Activated CD4-positive, alpha-beta T cell treated with anti-CD3 and anti-CD28 coated beads, Interleukin-2, amount 50 U/mL, for 4 hours (primary cell): ENCODE data around the gene NKTR.
"Not testable (repeated sequence)": the region's sequence is repeated elsewhere in the genome, so short reads cannot be mapped to it uniquely, and the experiment has no call there.

ENCODE experiments used
- DNase-seq, 2 experiments: peaks; one replicate each; pipeline ENCODE4 v3.0.0-alpha.2; 2020

Gene NKTR

DNA sequence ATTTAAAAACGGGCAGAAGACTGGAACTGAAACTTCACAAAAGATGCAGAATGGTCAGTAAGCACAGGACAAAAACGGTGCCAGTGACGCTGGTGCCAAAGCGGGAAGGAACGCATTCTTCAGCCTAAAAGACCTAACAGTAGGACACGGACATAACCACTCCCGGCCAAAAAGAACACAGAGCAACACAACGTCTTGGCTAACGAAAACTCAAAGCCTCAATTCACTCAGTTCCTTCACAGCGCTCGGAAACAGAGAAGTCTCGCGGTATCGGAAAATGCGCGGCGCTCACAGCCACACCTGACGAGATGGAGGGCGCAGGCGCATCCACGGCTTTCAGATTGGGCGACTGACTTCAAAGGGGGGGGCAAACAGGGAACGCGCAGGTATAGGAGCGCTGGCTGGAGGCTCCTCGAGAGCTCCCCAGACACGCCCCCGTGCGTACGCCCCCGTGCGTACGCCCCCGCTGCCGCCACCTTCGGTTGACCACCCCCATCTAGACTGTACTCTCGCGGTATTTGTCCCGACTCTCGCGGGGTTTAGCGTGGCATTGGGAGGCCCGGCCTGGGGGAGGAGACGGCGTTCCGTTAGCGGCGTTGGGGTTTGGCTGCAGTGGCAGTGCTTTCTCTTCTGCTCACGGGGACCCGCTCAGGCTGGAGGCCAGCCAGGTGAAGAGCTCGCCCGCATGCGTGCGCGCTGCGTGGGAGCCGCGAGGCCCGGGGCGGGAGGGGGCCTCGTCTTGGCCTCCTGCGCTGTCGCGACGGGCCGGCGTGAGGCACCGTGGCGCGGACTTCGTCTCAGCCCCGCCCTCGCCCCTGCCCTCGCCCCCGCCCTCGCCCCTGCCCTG is at the start of gene NKTR:
Gene NKTR, plus strand, starts transcription at position 576 of the 847 bp plus-strand sequence. CDS start 321 bp downstream, outside the sequence.
- DNase-seq, result peak; percentile 99 to 100

DNA sequence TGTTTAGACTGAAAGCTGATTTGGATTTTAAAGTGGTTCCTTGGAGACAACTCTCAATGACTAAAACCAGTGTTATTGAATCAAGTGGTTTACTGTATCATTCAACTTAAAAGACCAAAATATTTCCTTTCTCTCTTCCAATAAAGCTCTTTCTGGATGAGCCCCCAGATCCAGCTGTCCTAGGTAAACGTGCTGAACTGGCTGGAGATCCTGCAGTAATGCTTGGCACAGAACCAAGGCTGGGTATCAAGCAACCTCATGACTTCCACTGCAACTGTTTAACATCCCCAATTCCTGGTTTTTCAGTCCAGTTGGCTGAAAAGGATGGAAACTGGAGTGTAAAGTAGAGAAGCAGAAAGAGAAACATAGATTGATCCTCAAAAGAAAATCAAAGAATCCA is 47.7 kb upstream of the NKTR start:
- no peak for DNase-seq

DNA sequence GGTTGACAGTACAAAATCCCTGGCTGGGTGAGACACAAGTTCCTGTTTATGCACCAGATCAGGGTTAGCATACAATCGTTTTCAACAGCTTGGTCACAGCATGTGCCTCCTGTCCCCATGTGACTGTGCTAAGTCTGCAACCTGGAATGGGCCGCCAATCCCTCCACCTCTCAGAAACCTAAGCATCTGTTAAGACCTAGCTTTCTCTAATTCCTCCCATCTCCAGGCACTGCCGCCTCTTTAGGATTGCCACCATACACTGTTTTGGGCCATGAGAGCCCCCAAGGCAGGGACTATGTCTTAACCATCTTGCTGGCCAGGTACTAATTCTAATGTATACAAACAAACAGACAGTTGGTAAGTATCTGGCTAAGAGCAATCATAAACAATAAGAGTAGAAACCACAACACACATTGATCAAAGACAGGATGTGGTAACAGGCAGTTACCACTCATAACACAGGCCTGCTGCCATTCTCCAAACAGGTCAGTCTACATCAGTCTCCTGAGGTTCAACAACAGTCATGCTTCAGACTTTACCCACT is 44.3 kb upstream of the NKTR start:
- no peak for DNase-seq

DNA sequence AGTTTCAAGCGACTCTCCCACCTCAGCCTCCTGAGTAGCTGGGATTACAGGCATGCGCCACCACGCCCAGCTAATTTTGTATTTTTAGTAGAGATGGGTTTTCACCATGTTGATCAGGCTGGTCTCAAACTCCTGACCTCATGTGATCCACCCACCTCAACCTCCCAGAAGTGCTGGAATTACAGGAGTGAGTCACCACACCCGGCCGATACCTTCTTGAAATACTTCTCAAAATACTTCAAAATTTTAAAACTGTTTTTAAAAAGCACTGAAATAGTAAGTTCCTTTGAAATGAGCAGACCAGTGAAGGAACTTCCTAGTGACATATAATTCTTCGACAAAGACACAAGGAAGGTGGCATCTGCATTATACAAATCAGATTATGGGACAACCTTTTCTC is 43.7 kb upstream of the NKTR start:
- not testable (repeated sequence) for DNase-seq

DNA sequence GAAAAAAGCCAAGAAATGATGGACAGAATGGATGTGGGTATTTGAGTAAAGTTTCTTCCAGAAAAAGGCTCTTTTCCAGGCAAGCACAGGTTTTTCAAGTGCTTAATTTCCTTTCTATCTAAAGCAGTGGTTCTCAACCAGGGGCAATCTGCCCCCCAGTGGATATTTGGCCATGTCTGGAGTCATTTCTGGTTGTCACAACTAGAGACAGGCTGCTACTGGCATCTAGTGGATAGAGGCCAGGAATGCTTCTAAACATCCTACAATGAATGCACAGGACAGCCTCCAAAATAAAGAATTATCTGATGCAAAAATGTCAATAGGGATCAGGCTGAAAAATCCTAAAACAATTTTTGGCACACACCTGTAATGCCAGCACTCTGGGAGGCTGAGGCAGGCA is 42.6 kb upstream of the NKTR start:
- DNase-seq, result no peak

DNA sequence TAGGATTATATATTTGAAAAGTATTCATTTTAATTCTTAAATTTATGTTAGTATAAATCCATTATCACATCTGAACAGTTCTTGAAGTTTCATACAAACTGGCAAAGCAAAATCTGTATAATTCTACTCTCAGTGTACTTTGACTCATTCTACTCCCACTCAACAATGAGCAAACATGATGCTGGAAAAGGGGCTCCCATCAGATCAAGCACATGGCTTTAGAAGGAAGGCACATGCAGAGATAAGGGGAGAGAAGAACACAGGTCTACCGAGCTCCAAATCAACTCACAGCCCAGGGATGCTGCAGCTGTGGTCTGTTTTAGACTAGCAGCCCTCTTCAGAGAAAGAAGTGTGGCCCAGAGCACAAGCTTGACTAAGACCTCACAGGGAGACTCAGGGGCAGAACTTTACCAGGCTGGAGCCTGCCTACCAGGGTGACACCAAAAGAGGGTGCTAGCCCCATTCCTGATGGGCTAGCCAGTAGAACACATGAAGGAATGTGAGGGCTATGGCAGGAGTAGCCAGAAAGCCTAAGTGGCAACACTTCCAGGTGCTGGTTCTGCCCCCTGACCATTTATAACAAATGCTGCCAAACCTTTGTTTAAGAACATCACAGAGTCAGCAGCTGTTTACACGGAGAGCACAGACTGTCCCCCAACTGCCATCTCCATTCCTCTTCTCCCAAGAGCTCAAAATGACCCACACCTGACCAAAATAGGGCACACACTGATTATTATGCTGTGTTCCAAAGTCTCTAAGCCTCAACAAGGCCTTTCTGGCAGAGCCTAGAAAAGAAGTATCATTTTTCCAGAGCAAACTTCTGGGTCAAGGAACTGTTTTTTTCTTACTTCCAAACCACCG is 38.2 kb upstream of the NKTR start:
- no peak for DNase-seq

DNA sequence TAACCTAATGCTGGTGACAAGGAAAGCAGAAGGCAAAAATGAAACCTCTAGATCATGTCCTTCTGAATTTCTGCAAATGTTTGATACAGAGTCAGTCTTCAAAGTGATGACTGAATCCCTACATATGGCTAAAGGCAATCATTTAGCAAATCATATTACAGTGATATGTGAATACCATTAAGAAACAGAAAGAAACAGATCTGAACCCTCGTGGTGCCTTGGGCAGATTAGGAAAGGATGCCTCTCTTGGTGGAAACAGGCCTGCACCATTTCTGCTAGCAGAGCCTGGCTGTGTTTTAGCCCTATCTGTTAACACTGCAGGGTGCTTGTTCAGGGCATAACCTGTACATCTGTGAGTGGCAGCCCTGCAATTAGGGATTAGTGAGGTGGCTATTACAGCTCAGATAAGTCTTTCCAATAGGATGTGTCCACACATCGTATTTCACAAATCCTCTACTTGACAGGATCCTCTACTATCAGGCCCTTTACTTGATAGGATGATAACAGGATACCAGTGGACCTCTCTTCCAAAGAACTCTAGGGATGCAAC is 30.8 kb upstream of the NKTR start:
- DNase-seq, result no peak

DNA sequence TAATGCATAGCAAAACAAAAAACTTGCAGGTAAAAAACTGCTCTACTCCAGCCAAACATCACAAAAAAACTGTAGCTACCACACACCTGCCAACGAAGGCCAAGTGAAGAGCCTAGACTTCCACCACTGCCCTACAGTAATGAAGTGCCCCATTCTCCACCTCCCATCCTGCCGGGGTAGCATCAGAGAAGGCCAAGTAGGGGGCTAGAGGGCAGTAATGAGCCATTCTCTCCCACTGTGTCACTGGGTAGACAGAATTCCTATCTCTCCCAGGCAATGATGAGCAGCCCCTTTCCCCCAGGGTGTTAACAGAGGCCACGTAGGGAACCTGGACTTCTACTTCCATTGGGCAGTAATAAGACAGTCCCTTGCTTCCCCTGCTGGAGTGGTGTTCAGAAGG is 28.2 kb upstream of the NKTR start:
- DNase-seq, result peak in 1 of 2 experiments; percentile 6

DNA sequence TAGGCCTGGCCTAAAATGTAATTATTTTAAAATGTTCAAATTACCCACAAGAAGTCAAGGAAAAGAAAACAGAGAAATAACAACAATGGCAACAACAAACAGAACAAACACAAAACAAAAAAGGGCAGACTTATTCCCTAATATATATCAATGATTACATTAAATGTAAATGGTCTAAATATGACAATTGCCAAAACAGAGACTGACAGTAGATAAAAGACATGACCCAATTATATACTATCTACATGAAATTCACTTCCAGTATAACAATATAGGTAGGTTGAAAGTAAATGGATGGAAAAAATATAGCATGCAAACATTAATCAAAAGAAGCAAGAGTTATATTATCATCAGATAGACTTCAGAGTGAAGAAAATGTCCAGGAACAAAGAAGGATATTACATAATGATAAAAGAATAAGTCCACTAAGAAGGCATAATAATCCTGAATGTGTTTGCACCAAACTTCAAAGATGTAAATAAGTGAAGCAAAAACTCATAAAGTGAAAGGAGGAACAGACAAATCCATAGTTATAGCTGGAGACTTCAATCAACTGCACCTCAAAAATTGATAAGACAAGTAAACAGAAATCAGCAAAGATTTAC is 25.2 kb upstream of the NKTR start:
- no peak for DNase-seq

DNA sequence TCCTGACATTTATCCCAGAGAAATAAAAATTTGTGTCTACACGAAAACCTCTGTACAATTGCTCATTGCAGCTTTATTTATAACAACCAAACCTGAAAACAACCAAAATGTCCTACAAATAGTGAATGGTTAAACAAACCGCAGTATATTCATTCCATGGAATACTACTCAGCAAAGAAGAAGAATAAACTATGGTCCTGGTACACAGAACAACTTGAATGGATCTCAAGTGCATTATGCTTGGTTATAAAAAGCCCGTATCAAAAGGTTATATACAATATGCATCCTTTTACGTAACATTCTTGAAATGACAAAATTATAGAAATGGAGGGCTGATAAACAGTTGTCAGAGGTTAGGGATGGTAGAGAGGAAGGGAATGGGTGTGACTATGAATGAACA is 22.4 kb upstream of the NKTR start:
- no peak for DNase-seq

DNA sequence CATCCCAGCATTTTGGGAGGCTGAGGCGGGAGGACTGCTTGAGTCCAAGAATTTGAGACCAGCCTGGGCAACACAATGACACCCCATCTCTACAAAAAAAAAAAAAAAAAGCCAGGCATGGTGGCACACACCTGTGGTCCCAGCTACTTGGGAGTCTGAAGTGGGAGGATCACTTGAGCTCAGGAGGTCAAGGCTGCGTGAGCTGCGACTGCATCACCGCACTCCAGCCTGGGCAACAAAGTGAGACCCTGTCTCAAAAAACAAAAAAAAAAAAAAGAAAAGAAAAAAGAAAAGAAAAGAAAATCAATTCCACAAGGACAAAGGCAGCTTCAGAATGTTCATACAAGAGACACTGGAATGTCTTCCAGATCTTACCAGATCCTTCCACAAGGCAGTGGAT is 21.1 kb upstream of the NKTR start:
- not testable (repeated sequence) for DNase-seq

DNA sequence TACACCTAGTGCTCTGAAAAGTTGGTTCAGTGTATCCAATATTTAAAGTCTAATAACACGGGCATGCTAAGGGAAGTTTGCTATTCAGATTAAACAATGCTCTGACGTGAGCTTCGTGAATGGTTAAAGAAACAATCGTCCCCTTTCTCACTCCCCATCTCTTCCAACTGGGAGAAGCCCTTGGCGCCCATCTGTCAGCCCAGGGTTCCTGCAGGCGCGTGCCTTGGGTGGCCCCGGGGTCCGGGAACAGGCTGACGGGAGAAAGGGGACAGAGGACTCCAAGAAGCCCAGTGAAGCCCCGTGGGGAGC is 19.1 kb upstream of the NKTR start:
- no peak for DNase-seq

DNA sequence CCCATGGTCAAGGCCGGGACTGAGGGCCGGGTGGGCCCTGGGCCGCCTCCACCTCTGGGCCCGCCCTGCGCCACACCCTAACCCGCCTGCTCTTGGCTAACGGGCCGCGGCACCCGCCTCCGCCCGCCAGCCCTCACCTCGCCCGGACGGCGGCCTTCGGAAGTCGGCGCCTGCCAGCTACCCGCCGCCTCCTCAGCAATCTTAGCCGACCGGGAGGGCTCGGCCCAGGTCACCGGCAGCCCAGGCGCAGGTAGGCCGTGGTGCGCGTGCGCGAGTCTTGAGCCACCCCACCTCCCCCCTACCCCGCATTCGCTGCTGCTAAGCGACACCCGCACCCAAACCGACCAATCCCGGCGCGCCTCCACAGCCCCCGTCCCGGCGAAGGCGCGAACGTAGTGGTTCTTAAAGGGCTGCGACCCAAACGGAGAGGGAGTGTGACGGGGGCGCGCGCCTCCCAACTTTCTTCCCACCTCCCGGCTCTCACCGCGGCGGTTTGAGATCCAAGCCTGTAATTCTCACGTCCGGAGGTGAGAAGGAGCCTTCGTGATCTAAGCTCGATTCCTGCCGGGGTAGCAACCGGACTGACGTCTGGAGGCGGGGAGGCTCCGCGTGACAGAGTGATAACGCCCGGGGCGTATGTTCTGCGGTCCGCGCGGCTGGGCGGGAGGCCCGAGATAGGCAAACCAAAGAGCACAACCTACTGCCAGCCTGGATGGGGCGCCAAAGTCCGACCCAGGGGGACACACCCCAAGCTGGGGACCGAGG is 18.6 kb upstream of the NKTR start, which contains the start of gene SEC22C:
Gene SEC22C, minus strand, starts transcription at position 259 of the 765 bp plus-strand sequence. CDS start 12,921 bp downstream, outside the sequence.
- peak; percentile 92 to 93 for DNase-seq

DNA sequence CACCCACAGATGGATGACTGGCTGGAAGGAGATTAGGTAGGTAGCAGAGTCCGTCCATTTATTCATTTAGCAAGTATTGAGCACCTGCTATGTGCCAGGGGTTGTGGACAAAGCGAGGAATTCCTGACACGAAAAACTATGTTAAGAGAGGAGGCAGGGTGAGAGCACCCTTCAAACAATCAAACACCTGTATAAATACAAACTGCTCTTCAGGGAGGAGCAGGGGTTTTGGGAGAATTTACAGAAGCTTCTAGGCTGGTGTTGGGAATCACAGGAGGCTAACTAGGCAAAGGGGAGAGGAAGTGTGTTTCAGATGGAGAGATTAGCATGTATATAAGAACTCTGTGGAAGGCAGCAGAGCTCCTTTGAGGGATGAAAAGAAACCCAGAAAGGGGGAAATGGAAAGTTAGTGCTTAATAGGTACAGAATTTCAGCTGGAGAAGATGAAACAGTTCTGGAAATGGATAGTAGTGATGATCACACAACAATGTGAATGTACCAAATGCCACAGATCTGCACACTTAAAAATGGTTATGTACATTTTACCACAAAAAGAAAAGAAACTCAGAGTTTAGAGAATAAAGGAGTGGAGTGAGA is 17.9 kb upstream of the NKTR start:
- DNase-seq, result no peak

DNA sequence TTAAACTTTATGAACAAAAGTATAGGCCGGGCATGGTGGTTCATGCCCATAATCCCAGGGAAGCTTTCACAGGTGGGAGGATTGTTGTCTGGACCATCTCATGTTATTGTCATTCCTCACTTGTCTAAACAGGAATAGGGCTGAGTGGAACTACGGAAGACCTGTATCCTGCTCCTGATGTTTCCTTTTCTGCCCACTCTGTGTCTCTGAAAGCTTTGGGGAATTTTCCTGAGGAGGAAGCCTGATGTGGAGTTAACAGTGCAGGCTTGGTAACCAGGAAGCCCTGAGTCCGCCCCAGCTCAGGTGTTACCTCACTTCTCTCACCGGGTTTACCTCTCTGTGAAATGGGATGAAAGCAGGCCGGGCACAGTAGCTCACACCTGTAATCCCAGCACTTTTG is 11.9 kb upstream of the NKTR start:
- no peak for DNase-seq

DNA sequence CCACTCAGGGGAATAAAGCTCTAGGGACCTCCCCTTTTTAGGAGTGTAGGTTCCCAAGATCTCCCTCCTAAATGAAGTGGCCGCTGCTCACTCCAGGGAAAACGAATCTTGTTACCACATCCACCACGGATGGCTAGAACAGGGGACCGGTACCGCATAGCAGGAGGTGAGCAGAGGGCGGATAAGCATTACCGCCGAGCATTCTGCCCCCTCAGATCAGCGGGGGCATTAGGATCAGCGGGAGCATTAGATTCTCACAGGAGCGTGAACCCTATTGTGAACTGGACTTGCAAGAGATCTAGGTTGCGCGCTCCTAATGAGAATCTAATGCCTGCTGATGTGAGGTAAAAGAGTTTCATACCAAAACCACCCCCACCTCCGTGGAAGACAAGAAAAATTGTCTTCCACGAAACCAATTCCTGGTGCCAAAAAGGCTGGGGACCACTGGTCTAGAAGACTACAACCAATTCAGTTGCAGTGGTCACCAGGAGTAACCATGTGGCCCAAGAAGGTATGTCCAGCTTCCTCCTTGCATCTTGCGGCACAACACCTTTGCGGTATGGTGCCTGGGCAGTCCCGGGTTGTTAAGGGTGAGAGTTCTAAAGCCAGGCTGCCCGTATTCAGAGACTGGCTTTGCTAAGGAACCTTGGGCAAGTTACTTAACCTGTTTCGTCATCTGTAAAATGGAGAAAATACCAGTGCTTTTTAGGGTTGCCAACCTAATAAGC is 10.9 kb upstream of the NKTR start:
- DNase-seq, result no peak

DNA sequence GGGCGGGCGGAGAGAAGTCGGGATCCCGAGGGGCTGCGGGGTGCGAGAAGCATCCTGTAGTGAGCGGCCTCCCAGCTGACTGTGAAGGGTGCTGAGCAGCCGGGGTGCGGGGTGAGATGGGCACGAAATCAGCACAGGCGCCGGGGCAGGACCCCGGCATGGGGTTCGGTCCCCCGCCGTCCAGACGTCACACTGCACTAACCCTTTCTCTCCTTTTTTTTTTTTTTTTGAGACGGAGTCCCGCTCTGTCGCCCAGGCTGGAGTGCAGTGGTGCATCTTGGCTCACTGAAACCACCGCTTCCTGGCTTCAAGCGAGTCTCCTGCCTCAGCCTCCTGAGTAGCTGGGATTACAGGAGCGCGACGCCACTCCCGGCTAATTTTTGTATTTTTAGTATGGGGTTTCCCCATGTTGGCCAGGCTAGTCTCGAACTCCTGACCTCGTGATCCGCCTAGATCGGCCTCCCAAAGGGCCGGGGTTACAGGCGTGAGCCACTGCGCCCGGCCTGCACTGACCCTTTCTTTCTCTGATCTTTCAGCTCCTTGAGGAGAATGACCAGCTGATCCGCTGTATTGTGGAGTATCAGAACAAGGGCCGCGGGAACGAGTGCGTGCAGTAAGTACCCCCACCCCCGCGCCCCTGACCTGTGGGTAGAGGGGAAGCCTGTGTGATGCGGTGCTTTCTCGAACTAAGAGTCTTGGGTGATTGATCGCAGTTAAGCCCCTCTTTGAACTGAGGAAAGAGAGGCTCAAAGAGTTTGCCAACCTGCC is 9.3 kb upstream of the NKTR start:
- DNase-seq, result no peak

DNA sequence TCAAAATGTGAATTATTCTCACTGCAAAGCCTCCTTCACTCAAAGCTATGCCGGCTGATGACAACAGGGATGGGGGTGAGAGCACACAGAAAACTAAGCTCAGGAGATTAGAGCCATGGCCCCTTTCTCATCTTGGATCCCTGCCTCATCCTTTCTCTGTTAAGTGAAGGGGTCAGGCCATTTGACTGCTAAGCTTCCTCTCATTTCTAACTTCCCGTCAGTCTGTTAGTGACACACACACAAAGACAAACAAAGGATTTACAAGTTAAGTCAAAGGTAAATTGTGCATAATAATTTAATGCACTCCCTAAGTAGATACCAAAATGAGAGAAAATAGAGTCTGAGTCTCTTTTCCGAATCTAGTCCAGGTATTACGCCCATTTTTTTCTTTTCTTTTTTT is 8.7 kb upstream of the NKTR start:
- DNase-seq, result no peak

DNA sequence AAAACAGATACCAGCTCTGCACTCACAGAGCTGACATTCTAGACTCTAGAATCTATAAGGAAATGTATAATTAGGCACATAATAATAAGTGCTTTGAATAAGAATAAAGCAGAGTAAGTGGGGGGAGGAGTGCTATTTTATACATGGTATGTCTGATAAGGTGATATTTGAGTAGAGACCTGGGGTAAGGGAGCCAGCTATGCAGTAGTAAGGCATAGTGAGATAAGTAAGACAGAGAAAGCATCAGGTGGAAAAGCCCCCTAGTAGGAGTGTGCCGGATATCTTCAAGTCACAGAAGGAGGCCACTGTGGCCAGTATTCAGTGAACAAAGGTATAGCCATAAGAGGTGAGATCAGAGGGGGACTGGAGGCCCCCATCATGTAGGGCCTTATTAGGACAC is 6.9 kb upstream of the NKTR start:
- DNase-seq, result no peak

DNA sequence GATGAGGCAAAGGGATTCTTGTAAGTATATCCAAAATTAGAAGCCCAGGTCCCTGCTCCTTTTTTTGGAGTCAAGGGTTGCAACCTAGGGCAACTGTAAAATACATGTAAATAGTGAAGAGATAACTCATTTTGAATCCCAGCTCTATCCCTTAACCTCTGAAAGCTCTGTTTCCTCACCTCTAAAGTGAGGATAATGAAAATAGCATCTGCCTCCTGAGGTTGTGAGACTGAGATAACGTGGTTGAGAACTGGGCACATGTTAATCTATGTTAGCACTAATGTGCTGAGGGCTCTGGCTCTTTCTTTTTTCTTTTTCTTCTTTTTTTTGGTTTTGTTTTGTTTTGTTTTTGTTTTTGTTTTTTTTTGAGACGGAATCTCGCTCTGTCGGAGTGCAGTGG is 4.8 kb upstream of the NKTR start:
- DNase-seq, result no peak
